ENCODE results near the gene TSEN15.

The TSEN15 gene

DNA sequence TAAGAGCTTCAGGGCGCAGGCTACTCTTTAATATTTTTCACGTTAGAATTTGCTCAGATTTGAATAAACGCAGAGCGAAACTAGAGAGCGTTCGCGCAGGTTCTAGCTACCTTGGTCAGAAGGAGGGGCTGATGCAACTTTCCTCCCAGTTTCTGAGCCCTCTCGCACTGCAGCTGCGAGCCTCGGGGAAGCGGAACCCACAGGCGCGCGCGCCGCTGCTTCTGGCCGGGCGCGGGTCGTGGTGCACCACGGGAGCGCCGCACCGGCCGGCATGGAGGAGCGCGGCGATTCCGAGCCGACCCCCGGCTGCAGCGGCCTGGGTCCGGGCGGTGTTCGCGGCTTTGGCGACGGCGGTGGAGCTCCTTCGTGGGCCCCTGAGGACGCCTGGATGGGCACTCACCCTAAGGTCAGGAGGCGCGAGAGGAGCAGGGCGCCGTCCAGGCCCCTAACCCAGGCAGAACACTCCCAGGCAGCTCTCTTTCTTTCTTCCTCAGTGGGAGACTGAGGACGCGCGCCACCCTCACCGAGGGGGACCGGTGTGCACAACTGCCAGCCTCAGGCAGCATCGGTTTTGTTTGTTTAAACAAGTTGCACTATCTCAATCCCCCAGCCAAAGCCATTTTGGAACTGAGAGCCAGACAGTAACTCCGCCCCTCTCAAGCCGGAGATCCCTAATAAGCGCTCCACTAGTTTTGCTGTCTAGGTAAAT is at the start of gene TSEN15:
TSS of gene TSEN15 (plus strand) at position 246 of the 709 bp plus-strand sequence. CDS start at position 272, 26 bp downstream.
- peak; percentile 68 for DNase-seq (ENCODE audit: low read depth)

DNA sequence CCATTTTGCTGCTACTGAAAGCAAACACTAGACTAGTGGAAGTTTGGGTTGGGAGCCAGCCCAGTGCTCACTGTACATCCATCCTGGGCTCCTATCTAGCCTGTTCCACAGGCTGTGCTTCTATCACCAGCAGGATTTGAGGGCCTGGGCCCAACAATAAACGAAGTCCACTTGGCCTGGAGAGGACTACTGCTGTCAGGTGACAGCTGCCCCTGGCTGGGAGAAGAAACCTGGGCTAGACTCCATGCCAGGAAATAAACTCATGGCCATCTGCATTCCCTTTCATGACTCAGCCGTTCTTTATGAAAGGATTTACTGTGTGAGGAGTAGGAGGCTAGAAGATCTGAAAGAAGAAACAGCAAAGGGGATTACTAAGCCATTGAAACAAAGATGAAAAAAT is 49.5 kb upstream of the TSEN15 start:
- DNase-seq (ENCODE audit: low read depth): no peak

DNA sequence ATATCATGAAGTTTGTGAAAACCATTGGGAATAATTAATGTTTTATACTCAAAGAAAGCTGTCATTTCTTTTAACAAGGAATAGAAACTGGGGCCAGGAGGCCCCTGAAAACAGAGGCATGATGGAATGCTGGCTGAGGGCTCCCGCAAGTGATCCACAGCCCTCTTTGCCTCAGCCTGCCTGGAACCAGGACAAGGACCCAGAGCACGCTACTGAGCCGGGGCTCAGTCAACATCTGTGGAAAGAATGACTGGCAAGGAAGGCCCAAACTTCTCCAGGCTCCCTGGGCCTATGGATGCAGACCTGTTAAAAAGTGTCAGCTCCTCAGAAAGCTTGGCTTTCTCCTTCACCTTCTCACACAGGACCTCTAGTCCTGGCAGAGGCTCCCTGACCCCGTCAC is 46.6 kb upstream of the TSEN15 start:
- DNase-seq (ENCODE audit: low read depth): no peak

DNA sequence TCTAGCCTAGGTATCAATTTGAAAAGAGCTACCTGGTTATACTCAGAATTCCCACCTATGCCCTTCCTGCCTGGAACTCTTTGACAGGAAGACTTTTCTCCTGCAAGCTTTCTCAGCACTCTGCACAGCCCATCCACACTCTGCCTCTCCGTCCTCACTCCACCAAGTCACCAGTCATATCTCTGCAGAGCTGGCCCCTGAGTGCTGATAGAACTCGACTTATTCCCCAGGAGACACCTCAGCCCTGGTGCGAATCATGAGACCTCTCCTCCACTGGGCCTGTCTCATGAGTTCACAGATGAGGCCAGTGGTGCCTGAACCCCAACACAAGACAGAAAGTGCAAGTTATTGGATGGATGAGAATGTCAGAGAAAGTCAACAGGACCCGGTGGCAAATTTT is 46.0 kb upstream of the TSEN15 start:
- DNase-seq (ENCODE audit: low read depth): no peak

DNA sequence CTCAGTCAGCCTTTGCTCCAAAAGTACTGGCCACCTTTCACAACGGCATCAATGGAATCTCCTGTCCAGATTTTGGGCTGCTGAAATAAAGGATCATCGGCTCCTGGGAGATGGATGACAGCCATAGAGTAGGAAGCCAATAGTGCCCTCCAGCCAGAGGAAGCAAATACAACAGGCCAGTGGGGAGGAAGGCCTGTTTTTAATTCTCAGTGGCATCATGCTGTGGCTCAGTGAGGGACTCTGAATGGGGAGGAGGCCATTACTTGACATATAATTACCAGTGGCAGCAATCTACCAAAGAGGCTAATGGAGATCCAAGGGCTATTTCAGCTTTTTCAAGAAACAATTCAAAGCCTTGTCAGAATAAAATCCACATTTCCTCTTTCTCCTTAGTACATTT is 40.7 kb upstream of the TSEN15 start:
- no peak for DNase-seq (ENCODE audit: low read depth)

DNA sequence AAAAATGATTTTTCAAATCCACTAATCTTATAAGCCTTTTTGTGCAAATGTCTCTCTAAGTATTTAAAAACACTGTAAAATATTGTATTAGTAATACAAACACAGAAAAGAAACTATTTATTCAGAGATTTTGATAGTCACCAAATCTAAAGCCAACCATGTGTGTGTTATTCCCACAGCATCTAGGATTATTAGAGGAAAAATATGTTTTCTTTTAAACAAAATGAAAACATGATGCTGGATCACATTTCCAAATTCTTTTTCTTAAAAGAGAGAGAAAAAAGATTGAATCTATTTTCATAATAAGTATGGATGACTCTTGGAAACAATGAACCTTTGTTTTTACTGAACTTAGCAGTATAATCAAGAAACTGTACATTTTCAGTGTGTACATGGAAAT is 39.3 kb upstream of the TSEN15 start:
- no peak for DNase-seq (ENCODE audit: low read depth)

DNA sequence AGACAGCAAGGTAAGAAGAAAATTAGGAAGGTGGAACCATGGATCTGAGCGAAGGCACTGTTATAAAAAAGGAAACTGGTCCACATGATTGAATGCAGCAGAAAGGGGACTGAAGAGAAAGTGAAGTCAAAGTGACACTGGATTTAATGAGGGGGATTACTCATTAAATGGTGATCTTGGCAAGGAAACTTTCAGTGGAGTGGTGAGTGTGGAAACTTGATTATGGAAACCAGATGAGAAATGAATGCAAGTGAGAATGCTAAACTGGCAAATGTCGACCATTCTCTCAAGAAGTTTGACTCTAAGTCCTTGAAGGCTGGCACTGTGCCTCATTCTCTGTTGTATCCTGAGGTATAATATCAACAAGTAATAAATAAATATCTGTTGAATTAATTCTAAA is 37.3 kb upstream of the TSEN15 start:
- DNase-seq (ENCODE audit: low read depth): no peak

DNA sequence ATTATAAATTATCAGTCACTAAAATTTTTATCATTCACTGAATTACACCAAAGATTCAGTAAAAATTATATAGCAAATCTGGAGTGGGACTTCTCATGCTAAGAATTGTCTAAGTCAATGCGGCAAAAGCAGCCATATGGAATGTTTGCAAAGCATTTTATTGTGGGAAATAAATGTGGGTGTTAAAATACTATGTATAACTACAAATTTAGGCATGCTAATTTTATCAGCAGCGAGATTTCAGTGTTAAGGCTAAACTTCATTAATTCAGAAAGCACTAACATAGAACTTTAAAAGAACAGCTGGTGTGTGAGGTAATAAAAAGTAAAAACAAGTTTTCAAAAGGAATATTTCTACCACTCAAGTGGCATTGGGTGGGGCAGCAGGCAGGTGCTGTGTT is 35.4 kb upstream of the TSEN15 start:
- DNase-seq (ENCODE audit: low read depth): no peak

DNA sequence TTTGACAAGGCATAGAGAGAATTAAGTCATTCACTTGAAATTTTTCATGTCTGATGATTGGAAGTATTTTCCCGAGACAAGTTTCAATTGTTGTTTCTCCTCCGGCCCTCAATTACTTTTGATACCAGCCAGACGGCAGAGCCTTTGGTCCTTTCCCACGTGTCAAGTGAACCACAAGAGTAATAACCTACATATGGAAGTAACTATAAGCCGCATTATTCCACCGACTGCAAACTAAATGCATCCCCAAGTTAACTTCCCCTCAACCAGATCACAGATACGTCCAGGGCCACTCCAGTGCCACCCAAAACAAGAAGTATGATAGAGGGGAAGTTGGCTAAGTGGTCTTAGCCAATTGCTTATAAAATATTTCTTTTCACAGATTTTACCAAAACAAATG is 34.2 kb upstream of the TSEN15 start:
- no peak for DNase-seq (ENCODE audit: low read depth)

DNA sequence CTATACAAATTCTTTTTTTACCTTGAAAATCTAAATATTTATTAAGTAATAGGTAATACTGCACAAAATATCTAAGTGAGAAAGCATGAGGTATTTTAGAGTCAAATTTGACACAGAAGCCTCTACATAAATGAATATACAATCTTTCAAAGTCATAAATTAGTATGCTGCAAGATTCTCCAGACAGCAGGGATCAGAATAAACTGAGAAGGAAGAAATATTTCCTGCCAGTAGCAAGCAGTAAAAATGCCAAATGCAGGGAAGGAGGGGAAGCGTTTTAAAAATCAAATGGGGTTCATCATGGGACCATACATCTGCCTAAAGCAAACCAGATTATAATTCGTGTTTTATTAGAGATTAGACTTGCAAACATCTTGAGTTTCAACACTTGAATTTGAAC is 32.9 kb upstream of the TSEN15 start:
- no peak for DNase-seq (ENCODE audit: low read depth)

DNA sequence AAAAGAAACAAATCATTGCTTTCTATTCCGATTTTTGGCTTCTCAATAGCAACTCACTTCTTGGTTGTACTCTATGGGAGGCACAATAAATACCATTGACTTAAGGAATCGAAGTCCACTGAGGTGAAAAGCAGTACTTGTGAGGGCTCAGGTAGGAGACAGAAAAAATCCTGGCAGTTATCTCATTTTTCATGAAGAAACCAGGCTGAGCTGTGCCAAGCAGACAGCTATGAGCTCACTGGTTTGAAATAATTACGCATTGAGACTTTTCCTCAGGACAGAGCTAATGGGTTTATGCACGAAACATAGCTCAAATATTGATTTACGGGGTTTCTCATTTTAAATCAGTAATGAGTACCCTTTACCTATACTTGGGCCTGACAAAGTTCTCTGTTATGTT is 32.5 kb upstream of the TSEN15 start:
- DNase-seq (ENCODE audit: low read depth): no peak

DNA sequence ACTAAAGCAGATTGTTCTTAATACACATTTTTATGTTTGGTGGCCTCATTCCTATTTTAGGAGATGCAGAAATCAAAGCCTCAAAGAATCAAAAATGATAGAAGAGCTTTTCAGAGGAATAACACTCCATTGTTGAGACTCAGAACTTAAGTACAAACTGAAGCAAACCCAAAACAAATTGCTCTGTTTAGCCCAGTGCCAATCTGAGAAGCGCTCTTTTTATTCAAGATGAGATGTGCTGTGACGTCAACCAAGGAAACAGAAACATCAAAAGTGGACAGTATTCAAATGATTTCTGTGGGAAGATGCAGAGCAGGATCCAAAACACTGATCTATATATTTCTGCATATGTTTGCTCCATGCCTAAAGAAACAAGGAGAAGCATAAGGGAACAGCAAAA is 32.0 kb upstream of the TSEN15 start:
- DNase-seq (ENCODE audit: low read depth): no peak

DNA sequence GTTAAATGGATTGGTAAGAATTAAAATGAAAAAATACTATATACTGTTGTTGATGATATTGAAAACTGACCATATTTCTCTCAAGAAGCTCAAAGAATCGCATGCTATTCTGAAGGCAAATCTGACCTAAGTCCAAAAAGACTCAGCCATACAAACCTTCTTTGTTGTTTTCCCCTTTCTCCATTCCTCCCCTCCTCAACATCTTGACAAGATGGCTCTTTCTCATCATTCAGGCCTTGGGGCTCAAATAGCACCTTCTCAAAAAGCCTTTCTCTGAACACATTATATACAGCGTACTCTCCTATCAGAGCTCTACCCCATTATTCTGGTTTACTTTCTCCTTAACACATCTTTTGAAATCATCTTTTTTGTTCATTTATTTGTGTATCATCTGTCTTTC is 31.2 kb upstream of the TSEN15 start:
- no peak for DNase-seq (ENCODE audit: low read depth)

DNA sequence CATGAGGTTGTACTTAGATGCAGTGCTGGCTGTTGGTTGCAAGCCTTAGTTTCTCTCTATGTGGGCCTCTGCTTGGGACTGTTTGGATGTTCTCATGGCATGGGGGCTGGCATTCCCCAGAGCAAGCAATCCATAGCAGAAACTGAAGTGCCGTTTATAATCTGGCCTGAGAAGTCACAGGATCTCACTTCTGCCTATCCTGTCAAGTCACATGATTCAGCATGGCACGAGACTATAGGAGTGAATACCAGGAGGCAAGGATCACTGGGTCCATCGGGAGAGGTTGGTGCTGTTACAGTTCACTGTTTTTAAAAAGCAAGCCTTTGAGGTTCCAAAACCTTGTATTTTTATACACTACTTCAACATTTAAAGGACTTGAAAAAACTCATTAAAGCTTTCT is 30.7 kb upstream of the TSEN15 start:
- no peak for DNase-seq (ENCODE audit: low read depth)

DNA sequence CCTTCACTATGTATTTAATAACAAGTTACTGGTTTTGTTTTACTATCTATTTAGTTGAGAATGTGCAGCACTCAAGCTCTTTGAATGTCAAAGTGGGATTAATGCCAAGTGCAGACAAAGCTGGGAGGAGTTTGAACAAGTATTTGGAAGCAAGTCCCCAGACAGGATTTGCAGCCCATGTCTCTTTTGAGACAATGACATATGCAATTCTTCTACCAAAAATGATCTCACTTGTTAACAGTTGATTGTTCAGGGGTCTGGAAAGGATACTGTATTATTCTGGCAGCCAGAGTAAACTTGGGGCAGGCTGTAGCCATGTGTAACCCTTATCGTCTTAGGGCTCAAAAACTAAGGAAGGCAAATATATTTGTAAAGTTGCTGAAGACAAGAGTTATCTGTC is 29.8 kb upstream of the TSEN15 start:
- no peak for DNase-seq (ENCODE audit: low read depth)

DNA sequence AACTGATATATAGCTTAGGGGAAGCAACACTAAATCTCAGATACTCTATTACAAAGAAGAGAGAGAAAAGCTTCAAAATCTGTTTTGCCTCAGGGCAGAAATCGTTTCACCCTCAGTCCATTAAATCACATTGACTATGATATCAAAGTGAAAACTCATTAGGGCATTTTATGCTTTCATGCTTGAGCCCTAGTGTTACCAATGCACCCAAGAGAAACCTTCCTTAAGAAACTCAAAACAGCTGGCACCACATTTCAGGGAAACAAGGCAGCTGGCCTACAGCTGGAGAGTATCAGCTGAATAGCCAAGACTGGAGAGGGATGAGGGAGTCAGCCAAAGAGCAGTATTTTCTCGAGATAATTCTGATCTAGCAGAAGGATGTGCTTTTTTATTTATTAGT is 28.9 kb upstream of the TSEN15 start:
- DNase-seq (ENCODE audit: low read depth): no peak

DNA sequence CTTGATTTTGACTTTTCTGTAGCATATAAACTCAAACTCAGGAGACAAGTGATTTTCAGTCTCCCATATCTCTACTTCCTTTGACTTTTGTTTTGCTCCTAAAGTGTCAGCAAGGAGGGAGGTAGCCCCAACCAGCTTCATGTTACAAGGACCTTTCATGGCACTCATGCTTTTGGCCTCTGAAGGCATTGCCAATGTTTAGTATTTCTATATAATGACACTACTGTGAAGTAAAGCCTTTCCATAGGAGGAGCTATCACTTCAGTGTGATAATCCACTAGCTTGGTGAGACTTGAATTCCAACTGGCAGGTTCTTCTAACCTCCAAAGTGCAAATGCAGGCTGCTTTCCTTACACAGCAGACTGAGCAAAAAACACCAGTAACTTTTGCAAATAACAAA is 28.4 kb upstream of the TSEN15 start:
- no peak for DNase-seq (ENCODE audit: low read depth)

DNA sequence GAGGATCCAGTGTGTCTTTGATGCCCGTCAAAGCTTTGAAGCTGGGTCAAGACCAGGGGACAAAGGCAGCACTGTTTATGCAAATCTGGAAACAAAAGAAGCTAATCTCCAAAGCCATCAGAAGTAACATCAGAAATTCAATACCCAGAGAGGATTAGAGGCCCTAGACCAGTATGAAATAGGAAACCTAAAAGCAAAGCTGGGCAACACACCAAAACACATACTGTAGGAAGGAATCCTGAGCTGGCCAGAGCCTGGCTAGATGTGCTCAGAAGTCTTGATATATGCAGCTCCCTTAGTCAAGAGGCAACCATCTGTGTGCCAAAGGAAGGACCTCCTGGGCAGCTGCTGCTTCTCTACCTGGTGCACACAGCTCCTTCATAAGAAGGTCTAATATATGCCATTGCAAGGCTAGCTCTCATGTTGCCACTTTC is 26.3 kb upstream of the TSEN15 start:
- DNase-seq (ENCODE audit: low read depth): no peak

DNA sequence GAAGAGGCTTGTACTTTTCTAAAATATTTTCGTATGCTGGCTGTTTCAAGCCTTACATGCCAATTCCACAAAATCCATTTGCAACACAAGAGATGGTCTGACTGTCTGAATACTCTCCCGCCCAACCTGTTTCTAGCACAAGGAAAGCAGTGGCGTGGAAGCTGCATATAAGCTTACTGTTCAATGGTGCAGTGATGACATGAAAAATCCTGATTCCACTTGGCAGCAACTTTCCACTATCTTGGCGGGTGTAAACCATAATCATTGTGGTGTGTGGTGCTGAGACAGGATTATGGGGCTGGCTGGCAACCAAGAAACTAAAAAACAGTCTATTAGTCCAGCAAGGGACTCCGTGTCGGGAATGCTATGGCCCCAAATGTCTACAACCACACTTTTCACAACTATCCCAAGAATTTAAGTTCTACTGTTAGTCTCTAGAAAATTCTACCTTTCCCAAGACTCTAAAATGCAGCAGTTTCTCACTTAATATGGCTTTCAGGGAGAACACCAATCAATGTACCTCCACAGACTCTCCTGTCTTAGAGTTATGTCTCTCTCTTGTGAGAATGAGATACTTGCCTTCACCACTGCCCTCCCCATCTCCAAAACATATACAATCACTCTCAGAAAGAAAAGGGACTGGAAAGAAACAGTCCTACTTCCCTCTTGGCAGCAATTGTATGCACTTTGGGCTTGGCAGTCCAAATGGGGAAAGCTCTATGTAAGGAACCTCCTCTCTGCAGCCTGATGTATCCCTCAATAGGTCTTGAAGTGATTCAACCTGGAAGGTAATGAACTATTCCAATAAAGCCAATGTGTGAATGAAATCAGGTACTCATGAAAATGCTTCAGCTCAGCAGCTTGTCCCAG is 23.5 kb upstream of the TSEN15 start:
- DNase-seq (ENCODE audit: low read depth): no peak

DNA sequence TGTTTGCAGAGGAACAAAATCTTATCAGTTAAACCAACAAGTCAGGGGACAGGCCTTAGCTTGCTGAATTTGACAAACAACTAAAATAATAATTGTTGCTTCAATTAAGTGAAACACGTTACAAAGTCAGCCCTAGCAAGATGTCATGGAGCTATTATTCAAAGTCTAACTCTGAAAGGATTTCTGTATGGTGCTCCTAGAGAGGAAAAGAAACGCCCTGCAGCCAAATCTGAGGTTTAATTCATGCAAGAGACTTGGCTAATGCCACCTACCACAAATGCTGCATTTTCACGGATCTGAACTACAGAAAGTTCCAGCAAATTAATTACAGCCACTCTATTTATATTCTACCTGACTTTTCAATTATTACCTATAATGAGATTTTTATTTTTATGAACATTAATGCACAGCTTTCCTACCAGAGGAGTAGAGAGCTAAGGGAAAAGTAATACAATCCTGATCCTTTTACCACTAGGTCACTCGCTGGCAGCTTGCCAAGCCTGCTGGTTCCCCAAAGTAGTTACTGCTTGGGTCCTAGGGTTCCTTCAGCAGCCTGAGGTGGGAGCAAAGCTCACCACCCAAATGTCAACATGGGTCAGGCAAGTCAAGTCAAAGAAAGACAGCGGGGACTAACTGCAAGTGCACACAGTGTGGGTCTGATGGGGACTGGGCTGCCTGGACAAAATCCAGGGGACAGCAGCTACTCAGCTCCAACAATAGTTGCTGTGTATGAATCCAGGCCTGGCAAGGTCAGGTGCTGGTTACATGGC is 22.5 kb upstream of the TSEN15 start:
- no peak for DNase-seq (ENCODE audit: low read depth)

DNA sequence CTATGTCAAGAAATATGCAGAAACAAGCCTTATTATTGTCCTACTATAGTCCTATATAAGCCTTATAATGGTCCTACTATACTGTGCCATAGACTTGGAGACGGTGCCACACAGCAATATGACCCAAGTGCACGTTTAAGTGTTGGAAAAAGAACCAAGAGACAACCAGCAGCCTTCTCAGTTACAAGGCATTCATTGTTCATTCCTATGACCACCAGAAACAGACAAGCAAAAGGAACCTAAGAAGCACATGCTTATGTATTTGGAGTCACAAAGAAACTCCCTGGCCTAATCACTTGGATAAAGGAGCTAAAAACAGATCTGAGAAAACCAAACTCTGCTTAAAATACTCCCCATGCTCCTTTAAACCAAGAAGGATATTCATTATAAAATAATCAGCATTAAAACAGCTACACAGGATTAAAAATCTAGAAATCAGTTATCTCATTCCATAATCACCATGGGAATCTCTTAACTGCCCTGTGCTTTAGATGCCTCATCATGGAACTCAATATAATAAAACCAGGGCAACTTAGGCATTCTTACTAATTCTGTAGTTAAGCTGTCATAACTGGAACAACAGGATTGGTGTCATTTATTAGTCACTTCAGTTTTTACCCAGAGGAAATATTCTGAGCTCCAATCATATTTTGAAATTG is 21.0 kb upstream of the TSEN15 start:
- no peak for DNase-seq (ENCODE audit: low read depth)

DNA sequence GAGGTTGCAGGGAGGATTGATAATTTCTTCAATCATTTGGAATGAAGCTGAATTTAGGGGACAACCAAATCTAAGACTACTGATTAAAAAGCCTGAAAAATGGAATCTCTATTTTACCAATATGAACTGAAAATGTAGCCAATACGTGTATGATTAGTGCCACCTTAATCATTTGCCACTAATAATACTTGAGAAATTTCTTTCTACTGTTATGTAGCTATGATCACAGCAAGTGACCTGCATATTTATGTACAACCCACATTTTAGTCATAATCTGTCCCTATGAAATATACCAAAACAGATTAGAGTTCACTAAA is 20.5 kb upstream of the TSEN15 start:
- no peak for DNase-seq (ENCODE audit: low read depth)
